HG03558 (cell line): ENCODE data around the gene KANSL3.
"Not testable (repeated sequence)": the region's sequence is repeated elsewhere in the genome, so short reads cannot be mapped to it uniquely, and the experiment has no call there.

ENCODE experiments used
- ATAC-seq: cut with Tn5 transposase; IDR thresholded peaks from one replicate; pipeline ENCODE4 v1.9.1; 2021; ENCODE audit warnings: moderate number of reproducible peaks; ENCODE audit not compliant: unreplicated experiment; ENCODE audit errors: extremely low read depth

KANSL3 gene

DNA sequence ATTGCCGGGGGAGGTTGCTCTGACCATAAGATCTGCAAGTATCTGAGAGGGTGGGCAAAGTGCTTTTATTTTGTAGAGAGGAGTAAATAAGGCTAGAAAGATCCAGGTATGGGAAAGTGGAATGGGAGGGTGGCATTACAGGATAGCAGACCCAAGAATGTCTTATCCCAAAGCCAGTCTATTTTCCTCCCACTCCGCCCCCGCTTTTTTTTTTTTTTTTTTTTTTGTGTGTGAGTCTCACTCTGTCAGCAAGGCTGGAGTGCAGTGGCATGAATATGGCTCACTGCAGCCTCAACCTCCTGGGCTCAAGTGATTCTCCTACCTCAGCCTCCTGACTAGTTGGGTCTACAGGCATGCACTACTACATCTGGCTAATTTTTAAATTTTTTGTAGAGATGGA, 70.0 kb downstream of the KANSL3 start:
- no peak for ATAC-seq

DNA sequence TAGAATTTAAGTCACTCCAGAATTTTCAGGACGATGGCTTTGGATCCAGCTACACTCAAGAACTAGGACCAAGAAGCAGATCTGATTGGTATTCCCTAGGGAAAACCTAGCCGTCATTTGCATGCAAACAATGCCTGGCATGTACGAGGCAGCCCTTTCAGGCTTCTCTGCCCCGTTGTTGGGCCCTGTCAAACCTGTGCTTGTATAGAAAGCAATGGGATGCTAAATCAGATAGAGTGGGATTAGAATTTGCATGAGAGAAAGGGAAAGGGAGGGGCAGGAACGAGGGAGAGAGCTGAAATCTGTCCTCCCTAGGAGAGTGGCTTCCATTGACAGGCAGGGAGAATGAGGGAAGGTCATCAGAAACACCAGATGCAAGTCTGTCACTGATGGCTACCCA, 73.0 kb downstream of the KANSL3 start:
- no peak for ATAC-seq

DNA sequence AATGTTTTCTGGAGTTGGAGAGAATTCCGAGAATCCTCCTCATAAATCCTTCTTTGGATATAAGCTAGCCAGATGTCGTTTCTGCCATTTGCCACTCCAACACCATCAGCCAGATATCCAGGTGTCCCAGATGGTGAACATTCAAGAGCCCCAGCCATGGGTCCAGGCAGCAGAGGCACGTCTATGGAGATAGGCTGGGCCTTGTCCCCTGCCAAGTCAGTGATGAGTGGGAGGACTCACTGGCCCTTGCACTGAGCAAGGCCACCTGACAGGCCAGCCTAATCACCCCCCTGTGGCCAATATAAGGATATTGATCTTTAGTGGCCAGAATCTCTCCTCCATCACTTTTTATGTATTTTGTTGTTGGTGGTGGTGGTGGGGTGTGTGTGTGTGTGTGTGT, 73.5 kb downstream of the KANSL3 start:
- no peak for ATAC-seq

DNA sequence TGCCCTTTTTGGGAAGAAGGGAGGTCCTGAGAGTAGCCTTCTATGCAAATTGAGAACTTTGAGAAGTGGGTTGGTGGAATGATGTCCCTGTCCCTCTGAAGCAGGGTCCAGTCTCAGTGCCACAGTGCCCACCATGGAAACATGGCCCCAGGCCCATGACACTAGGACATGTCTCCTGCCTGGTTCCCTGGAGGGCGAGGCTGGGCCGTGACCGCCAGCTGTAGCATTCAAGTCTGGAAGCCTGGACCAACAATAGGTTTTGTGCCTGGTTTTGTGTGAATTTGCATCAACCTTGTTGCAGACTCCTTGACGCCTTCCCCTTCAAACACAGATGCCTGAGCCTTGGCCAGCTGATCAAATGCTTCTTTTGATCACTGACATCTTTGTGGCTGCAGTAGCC, 74.1 kb downstream of the KANSL3 start:
- ATAC-seq, result no peak

DNA sequence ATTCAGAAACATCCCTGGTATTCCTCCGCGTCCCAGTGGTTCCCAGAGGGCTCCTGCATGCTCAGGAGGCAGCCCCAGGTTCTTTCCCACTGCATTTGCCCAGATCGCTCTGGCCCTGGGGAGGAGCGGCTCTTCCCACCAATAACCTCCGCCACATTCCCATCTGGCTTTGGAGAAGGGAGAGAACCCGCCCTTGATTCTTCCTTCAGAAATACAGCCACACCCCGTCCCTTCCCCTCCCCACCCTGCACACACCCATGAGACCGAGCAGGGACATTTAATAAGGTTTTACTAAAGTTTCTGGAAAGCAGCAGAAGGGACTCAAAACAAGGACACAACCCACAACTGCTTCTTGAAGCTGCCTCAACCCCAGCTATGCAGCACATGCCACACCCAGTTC, 79.6 kb downstream of the KANSL3 start:
- ATAC-seq, result no peak

DNA sequence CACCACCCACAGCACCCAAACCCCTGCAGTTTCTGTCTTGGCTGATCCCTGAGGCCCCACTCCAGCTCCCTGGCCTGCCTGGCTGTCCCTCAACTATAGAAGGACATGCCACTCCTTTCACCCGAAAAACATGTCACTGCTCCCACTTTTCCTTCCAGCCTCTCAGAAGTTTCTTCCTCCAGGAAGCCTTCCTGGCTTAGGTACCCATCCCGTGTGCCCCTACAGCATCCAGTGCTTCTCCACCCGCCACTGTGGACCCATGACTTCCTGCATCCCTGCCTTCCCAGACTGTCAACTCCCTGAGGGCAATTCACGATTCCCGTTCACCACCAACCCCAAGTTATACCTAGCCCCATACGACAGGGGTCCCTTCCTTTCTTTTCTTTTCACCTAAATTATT, 80.1 kb downstream of the KANSL3 start:
- no peak for ATAC-seq

DNA sequence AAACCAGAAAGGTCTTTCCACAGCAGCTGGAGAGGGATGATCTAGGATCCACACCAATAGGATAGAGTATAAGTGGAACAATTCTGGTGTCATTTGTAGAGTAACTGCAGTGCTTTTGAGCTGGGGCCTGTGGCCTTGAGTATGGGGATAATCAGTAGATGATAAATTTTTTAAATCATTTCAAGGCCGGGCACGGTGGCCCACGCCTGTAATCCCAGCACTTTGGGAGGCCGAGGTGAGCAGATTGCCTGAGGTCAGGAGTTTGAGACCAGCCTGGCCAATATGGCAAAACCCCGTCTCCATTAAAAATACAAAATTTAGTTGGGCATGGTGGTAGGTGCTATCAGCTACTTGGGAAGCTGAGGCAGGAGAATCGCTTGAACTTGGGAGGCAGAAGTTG, 80.7 kb downstream of the KANSL3 start:
- ATAC-seq, result not testable (repeated sequence)

DNA sequence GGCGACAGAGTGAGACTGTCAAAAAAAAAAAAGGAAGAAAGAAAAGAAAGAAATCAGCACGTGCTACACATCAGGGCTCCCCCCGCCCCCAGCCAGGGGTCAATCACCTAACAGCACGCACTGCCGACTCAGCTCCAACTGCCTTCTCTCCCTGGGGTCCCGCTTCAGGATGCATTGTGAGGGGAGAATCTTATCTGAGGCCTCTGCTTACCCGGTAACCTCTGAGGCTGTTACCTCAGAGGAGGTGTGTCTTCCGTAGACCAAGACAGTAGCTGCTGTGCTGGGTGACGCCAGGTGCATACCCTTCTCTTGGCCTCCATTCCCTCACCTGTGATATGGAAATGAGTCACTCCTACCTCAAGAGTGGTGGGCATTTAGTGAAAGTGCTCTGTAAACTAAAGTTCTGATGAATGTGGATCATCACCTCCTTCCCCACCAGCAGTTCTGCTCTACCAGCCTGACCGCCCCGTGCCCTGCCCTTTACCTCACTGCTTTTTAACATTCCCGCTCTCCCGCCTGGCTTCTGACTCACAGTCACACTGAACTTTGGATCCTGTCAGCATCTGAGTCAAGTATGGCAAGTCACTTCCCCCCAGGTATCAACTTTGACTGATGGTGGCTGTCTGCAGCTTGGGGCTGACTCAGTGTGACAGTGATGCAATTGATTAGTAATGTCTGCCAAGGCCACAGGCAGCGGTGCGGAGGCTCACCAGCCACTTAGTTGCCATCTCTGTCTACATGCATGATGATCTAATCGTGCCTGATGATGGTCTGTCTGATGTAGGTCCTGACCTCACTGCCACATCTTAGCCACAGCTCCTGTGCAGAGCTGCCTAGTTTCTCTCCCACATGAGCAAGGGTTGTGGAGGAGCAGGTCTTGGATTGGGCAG, 81.4 kb downstream of the KANSL3 start:
- ATAC-seq, result no peak

DNA sequence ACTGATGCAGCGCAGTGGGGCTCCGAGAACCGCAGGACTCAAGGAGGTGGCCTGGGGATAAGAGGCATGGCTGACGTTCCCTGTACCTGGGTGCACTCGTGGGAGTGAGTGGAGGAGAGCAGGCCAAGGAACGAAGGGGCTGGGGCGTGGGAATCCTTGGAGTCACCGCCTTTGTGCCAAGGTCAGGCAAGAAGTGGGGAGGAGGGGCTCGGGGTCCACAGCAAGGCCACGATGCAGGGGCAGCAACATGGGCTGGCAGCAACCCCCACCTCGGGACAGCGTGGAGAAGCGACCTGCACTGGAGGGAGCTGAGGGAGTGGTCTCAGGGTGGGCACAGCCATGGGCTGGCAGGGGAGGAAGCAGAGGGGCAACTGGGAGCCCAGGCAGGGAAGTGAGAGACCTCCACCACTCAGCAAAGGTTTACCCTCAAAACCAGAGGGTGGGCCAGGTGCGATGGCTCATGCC, 82.9 kb downstream of the KANSL3 start:
- ATAC-seq, result no peak

DNA sequence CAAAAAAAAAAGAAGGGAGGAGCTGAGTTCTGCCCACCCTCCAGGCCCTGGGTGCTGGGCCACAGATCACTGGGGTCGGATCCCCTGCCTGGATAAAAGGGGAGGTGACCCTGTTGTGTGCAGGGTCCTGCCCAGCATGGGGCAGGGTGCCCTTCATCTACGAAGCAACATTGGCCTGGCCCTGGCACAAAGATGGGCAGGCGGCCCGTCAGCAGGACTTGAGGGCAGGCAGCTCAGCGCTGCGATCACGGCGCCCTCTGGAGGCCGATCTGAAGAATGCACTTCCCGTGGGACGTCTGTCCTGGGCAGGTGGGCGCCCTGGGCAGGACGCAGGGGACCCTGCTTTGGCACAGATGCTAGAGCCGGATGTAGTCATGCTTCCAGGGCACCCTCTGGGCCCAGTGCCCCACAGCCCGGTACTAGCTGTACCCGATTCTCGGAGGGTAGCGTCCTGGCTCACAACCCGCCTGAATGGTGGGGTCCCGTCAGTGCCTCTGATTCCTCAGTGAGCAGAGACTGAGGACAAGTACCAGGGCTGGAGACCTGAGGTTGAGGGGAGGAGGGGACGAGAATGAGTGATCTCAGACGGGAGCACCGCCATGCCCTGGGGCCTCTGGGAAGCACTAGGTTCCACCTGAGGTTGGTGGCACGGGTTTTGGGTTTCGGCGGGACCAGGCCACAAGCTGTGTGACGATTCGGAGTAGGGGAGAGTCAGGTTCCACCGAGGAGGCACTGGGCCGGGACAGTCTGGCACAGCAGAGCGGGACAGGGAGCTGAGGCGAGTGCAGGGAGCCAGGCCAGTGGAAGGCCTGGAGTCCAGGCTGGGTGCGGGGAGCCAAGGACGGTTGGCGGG, 83.6 kb downstream of the KANSL3 start:
- no peak for ATAC-seq

DNA sequence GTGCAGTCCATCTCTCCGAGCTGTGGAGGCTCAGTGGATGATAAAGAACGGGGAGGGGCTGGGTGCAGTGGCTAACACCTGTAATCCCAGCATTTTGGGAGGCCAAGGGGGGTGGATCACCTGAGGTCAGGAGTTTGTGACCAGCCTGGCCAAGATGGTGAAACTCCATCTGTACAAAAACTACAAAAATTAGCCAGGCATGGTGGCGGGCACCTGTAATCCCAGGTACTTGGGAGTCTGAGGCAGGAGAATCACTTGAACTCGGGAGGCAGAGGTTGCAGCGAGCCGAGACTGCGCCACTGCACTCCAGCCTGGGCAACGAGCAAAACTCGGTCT, 84.2 kb downstream of the KANSL3 start:
- not testable (repeated sequence) for ATAC-seq

DNA sequence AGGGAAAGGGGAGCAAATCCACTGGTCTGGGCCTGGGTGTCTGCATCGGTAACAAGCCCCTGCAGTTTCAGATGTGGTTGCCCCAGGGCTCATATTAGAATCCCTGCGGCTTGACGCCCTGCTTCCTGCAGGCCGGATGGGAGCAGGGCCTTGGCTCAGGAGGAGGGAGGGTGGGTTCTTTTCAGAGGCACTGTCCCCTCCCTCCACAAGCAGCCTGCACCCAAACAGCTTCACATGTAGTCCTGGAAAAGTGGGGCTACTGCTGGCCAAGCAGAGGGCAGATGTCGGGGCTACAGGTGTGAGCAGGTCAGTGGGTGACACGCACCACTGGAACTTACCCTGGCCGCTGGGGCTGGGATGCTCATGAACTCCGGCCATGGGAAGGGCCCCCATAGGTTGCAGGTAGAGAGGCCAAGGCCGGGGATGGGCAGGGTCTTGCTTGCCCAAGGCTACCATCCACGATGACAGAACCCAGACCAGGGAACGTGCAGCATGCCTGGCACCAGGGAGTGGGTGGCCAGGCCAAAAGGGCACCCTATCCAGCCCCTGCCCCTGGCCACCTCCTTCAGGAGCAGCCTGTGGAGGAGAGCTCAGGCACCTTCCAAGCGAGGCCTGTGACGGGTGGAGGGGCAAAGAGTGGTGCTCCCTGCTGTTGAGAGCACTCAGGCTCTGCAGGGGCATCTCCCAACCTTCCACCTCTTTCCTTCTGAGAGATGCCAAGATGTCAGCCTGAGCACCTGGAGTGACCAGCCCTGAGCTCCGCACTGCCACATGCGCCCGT, 84.7 kb downstream of the KANSL3 start:
- no peak for ATAC-seq

DNA sequence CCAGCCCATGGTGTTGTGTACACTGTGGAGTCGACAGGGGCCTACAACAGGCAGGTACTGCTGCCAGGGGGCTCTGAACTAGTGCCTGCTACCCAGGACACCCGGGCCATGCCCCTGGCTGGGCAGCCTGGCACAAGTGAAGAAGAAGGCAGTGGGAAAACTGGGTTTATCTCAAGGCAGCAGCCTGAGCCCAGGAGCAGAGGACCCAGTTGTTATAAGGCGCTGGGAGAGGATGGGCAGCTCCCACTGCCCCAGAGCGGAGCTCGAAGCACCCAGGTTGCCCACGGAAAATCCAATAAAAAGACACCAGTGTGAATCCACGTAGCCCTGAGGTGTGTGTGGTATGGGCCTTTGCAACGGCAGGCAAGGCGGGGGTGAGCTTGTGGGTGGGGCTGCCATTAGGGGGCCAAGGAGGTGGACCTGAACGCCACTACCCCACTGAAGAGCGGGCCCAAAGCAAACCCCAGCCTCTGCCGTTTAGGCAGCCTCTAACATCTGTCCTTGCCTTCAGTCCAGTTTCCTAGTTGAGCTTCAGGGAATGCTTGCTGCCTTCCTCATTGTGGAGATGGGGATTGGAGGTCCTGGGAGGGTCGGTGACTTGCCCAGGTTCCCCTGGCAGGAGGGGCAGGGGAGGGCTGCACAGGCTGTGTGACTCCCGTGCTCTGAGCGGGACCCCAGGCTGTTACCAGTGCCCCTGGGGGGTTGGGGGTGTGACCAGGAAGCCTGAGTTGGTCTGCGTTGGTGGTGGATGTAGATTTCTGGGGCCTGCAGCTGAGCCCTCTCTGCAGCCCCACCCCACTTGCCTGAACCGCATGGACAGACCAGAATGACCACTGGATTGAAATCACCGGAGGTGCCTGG, 85.6 kb downstream of the KANSL3 start:
- no peak for ATAC-seq

DNA sequence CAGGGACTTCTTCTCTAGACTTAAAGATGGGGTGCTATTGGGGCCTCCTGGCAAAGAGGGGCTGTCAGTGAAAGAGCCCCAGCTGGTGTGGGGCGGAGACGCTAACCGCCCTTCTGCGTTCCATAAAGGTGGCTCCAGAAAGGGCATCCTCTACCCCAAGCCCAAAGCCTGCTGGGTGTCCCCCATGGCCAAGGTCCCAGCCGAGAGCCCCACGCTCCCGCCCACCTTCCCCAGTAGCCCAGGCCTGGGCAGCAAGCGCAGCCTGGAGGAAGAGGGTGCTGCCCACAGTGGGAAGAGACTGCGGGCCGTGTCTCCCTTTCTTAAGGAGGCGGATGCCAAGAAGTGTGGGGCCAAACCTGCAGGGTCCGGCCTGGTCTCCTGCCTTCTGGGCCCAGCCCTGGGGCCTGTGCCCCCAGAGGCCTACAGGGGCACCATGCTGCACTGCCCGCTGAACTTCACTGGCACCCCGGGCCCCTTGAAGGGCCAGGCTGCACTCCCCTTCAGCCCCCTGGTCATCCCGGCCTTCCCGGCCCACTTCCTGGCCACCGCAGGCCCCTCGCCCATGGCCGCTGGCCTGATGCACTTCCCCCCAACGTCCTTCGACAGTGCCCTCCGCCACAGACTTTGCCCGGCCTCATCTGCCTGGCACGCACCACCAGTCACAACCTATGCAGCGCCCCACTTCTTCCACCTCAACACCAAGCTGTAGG, 86.4 kb downstream of the KANSL3 start:
- ATAC-seq, result no peak

DNA sequence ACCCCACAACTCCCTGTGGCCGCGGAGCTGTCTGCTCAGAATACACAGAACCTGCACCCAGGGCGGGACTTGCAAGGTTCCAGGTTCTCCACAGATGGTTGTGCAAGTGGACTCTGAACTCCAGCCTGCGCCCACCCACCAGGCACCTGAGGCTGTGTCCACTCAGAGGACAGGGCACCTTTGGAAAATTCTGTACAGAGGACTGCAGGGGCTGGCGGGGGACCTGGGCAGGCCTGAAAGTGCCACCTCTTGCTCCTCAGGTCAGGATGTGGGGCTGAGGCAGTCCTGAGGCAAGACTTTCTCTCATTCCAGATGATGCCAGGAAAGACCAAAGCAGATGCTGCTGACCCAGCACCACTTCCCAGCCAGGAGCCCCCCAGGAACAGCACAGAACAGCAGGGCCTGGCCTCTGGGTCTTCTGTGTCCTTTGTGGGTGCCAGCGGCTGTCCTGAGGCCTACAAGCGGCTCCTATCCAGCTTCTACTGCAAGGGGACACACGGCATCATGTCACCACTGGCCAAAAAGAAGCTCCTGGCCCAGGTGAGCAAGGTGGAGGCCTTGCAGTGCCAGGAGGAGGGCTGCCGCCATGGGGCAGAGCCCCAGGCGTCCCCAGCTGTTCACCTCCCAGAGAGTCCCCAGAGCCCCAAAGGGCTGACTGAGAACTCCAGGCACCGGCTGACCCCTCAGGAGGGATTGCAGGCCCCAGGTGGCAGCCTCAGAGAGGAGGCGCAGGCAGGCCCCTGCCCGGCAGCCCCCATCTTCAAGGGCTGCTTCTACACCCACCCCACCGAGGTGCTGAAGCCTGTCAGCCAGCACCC, 87.1 kb downstream of the KANSL3 start:
- no peak for ATAC-seq

DNA sequence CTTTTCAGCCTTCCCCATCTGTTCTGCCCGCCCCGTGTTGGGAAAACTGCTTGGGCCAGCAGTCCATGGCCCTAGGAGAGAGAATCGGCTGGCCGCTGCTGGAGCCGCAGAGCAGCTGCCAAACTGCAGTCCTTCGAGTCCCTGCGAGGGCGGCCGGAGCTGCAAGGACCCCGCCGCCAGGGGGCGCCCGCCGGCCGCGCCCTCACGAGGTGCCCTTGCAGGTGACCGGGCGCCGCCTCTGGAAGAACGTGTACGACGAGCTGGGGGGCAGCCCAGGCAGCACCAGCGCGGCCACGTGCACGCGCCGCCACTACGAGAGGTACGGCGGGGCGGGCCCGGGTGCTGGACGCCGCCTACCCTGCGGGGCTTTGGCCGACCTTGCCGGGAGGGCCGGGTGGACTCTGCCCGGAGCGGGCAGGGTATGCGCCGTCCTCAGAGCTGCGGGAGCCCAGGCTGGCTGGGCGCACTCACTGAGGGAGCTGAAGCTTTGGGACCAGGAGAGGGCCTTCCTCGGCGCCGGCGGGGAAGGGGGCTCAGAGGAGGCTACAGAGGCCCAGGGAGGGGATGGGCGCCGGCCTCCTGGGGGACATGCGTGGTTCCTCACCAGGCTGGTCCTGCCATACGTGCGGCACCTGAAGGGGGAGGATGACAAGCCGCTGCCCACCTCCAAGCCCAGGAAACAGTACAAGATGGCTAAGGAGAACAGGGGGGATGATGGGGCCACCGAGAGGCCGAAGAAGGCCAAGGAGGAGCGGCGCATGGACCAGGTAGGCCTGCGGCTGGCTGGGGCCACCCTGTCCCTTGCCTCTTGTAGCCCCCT, 87.9 kb downstream of the KANSL3 start:
- ATAC-seq, result no peak

DNA sequence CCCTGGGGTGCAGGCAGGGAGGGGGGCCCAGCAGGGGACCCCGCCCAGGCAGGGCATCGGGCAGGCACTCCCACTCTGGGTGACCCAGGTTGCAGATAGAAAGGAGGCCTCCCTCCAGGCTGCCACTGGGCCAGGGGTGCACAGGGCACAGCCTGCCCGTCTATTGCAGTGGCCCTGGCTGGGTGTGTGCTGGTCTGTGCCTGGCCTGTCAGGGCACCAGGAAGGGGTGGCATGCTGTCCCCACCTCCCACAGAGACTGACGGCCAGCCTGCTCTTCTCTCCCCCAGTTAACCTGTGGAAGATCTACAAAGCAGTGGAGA, 88.7 kb downstream of the KANSL3 start:
- no peak for ATAC-seq
